H9 (cell line): Measurements from ENCODE around the gene OR51V1. TPM values are rescaled to one million over a fixed set of nuclear protein-coding genes. Genes with fewer than 3 reads are reported as not detected.

Experiments
- DNase-seq: peaks from one replicate; pipeline ENCODE4 v3.0.0-alpha.2; 2017
- H2AFZ ChIP-seq: one replicate; pipeline ENCODE4 v1.6.1; 2013; ENCODE audit warnings: mild to moderate bottlenecking, low read length, control low read depth, moderate library complexity
- H2AK5ac ChIP-seq: 2 replicates; pipeline ENCODE4 v1.6.1; 2013; ENCODE audit warnings: low read length, control low read depth, mixed read lengths; ENCODE audit not compliant: insufficient read length
- H2BK120ac ChIP-seq: one replicate; pipeline ENCODE4 v1.6.1; 2013; ENCODE audit warnings: low read depth, mild to moderate bottlenecking, low read length, control low read depth, inconsistent platforms; ENCODE audit not compliant: poor library complexity, severe bottlenecking
- H2BK12ac ChIP-seq: 2 replicates; pipeline ENCODE4 v1.6.1; 2013; ENCODE audit warnings: low read length, control low read depth, mixed read lengths, low read depth; ENCODE audit not compliant: insufficient read length
- H2BK15ac ChIP-seq: 2 replicates; pipeline ENCODE4 v1.6.1; 2013; ENCODE audit warnings: low read depth, low read length, control low read depth
- H2BK20ac ChIP-seq: one replicate; pipeline ENCODE4 v1.6.1; 2013; ENCODE audit warnings: low read depth, mild to moderate bottlenecking, low read length, control low read depth, inconsistent platforms; ENCODE audit not compliant: poor library complexity, severe bottlenecking
- H2BK5ac ChIP-seq: 2 replicates; pipeline ENCODE4 v1.6.1; 2013; ENCODE audit warnings: low read length, control low read depth, mixed read lengths; ENCODE audit not compliant: insufficient read length
- H3K14ac ChIP-seq: 2 replicates; pipeline ENCODE4 v1.6.1; 2013; ENCODE audit warnings: low read length, control low read depth; ENCODE audit not compliant: insufficient read depth
- H3K18ac ChIP-seq: 2 replicates; pipeline ENCODE4 v1.6.1; 2013; ENCODE audit warnings: low read depth, mild to moderate bottlenecking, mixed read lengths, low read length, control low read depth; ENCODE audit not compliant: insufficient read length
- H3K23ac ChIP-seq: 2 replicates; pipeline ENCODE4 v1.6.1; 2013; ENCODE audit warnings: low read length, control low read depth, mixed read lengths, low read depth; ENCODE audit not compliant: insufficient read length
- H3K23me2 ChIP-seq: 2 replicates; pipeline ENCODE4 v1.6.1; 2013; ENCODE audit warnings: low read depth, mild to moderate bottlenecking, mixed read lengths, low read length, control low read depth; ENCODE audit not compliant: insufficient read length, poor library complexity, severe bottlenecking
- H3K27ac ChIP-seq: 2 replicates; pipeline ENCODE4 v1.5.1; 2013; ENCODE audit warnings: low read length, control low read depth, mixed read lengths, low read depth; ENCODE audit not compliant: insufficient read length
- H3K27me3 ChIP-seq: 2 replicates; pipeline ENCODE4 v1.6.1; 2013; ENCODE audit warnings: low read length, control low read depth, inconsistent platforms; ENCODE audit not compliant: insufficient read depth
- H3K4ac ChIP-seq: 2 replicates; pipeline ENCODE4 v1.6.1; 2013; ENCODE audit warnings: low read depth, mild to moderate bottlenecking, control low read depth, inconsistent platforms, low read length, moderate library complexity
- H3K4me1 ChIP-seq: 2 replicates; pipeline ENCODE4 v1.6.1; 2013; ENCODE audit warnings: low read length, control low read depth, inconsistent platforms; ENCODE audit not compliant: insufficient read depth
- H3K4me2 ChIP-seq: 2 replicates; pipeline ENCODE4 v1.6.1; 2013; ENCODE audit warnings: low read length, control low read depth, mixed read lengths; ENCODE audit not compliant: insufficient read length, insufficient read depth
- H3K56ac ChIP-seq: 2 replicates; pipeline ENCODE4 v1.6.1; 2013; ENCODE audit warnings: low read depth, mild to moderate bottlenecking, mixed read lengths, low read length, control low read depth; ENCODE audit not compliant: insufficient read length
- H3K79me1 ChIP-seq: 2 replicates; pipeline ENCODE4 v1.6.1; 2013; ENCODE audit warnings: low read depth, mild to moderate bottlenecking, moderate library complexity, low read length, control low read depth, inconsistent platforms; ENCODE audit not compliant: insufficient read depth, poor library complexity, severe bottlenecking
- H3K79me2 ChIP-seq: 2 replicates; pipeline ENCODE4 v1.6.1; 2013; ENCODE audit warnings: low read length, control low read depth, inconsistent platforms; ENCODE audit not compliant: insufficient read depth
- H3K9ac ChIP-seq: 2 replicates; pipeline ENCODE4 v1.6.1; 2013; ENCODE audit warnings: low read length, control low read depth, mixed read lengths; ENCODE audit not compliant: insufficient read length; ENCODE audit errors: extremely low read depth
- H3K9me3 ChIP-seq: one replicate; pipeline ENCODE4 v1.6.1; 2013; ENCODE audit warnings: low read depth, low read length, inconsistent platforms; ENCODE audit not compliant: control insufficient read depth
- H3T11ph ChIP-seq: one replicate; pipeline ENCODE4 v1.6.1; 2013; ENCODE audit warnings: mild to moderate bottlenecking, low read length, control low read depth, inconsistent platforms
- H4K20me1 ChIP-seq: one replicate; pipeline ENCODE4 v1.6.1; 2013; ENCODE audit not compliant: control insufficient read depth, insufficient read length, insufficient read depth
- H4K5ac ChIP-seq: 2 replicates; pipeline ENCODE4 v1.6.1; 2013; ENCODE audit warnings: low read depth, mild to moderate bottlenecking, mixed read lengths, low read length, control low read depth; ENCODE audit not compliant: insufficient read length
- H4K8ac ChIP-seq: replicated peaks from 2 replicates; pipeline ENCODE4 v1.6.1; 2013; ENCODE audit warnings: low read length, control low read depth, mixed read lengths, low read depth; ENCODE audit not compliant: insufficient read length
- H4K91ac ChIP-seq: 2 replicates; pipeline ENCODE4 v1.6.1; 2013; ENCODE audit warnings: low read depth, mild to moderate bottlenecking, moderate library complexity, mixed read lengths, low read length, control low read depth; ENCODE audit not compliant: insufficient read length
- H3K27ac Mint-ChIP-seq, 3 experiments: 2 replicates in 2 of 3; 3 replicates in 1 of 3; pipeline ENCODE4 v1.8.0; 2020 to 2021; ENCODE audit warnings: mixed read lengths in 3 of 3, mild to moderate bottlenecking in 1 of 3, moderate library complexity in 1 of 3
- H3K27me3 Mint-ChIP-seq: 2 replicates; pipeline ENCODE4 v1.8.0; 2021; ENCODE audit warnings: low read depth, mild to moderate bottlenecking, moderate library complexity, mixed read lengths
- H3K36me3 Mint-ChIP-seq, 3 experiments: 2 replicates in 2 of 3; 3 replicates in 1 of 3; pipeline ENCODE4 v1.8.0; 2020 to 2021; ENCODE audit warnings: low read depth in 3 of 3, mixed read lengths in 3 of 3; ENCODE audit not compliant: insufficient read depth in 1 of 3
- H3K4me1 Mint-ChIP-seq, 2 experiments: 2 replicates each; pipeline ENCODE4 v1.8.0; 2020; ENCODE audit warnings: mixed read lengths in 2 of 2
- H3K4me3 Mint-ChIP-seq, 2 experiments: 2 replicates in 1 of 2; 3 replicates in 1 of 2; pipeline ENCODE4 v1.8.0; 2020 to 2021; ENCODE audit warnings: mild to moderate bottlenecking in 2 of 2, mixed read lengths in 2 of 2, moderate library complexity in 1 of 2
- H3K9me3 Mint-ChIP-seq, 2 experiments: 2 replicates in 1 of 2; 3 replicates in 1 of 2; pipeline ENCODE4 v1.8.0; 2020; ENCODE audit warnings: mild to moderate bottlenecking in 2 of 2, mixed read lengths in 2 of 2, moderate library complexity in 1 of 2
- WGBS: extraction: QIAGEN DNeasy Blood & Tissue Kit; methylation state at CpG from one replicate; pipeline ENCODE4 v1.1.7; 2013; ENCODE audit warnings: missing lambda C conversion rate, low lambda C conversion rate, mixed read lengths; ENCODE audit not compliant: insufficient read length; ENCODE audit errors: extremely low coverage; 5-methylcytosine and 5-hydroxymethylcytosine counted together
- total RNA-seq: library from RNA; stranded (reverse); gene quantifications from 2 replicates; pipeline ENCODE4 v1.2.1, GENCODE V29; 2021
- TF ChIP-seq, protein P1 (sequence below): fragments of 200-600 bp; sonication (generic); conservative IDR thresholded peaks from 3 replicates; pipeline ENCODE4 v1.8.0; 2021; ENCODE audit warnings: antibody characterized with exemption, mild to moderate bottlenecking

OR51V1 gene
- total RNA-seq, 1 experiment from 2014 or later, result not detected

DNA sequence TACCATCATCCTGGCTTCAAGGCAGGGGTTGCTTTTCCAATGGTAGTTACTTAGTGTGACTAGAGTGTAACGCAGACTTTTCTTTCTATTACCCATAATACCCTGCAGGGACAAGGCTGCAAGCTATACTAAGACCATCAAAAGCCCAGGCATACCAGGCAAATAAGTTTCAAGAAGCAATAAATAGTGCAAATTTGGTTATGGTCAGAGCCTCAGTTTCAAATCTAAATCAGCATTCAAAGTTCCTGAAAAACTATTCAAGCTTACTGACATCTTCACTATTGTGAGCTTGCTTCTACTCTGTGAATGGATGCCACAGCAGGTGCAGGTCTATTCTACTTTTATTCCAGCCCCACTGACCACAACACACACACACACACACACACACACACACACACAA is 28.9 kb upstream of the OR51V1 start:
- no peak overlapping the region for H3K4ac ChIP-seq
- H3K56ac ChIP-seq, result no peak overlapping the region
- H3K79me2 ChIP-seq, result no peaks in the 10 kb centered on the region
- Mint-ChIP-seq H3K4me3 (no peak overlapping the region), H3K4me1 (no peaks in the 10 kb centered on the region), H3K36me3 (no peaks in the 10 kb centered on the region), H3K27ac (no peak overlapping the region), H3K27me3 (no peaks in the 10 kb centered on the region), H3K9me3 (no peaks in the 10 kb centered on the region)
- H3T11ph ChIP-seq, result no peak overlapping the region
- H3K18ac ChIP-seq, result no peak overlapping the region
- TF ChIP-seq, protein P1, sequence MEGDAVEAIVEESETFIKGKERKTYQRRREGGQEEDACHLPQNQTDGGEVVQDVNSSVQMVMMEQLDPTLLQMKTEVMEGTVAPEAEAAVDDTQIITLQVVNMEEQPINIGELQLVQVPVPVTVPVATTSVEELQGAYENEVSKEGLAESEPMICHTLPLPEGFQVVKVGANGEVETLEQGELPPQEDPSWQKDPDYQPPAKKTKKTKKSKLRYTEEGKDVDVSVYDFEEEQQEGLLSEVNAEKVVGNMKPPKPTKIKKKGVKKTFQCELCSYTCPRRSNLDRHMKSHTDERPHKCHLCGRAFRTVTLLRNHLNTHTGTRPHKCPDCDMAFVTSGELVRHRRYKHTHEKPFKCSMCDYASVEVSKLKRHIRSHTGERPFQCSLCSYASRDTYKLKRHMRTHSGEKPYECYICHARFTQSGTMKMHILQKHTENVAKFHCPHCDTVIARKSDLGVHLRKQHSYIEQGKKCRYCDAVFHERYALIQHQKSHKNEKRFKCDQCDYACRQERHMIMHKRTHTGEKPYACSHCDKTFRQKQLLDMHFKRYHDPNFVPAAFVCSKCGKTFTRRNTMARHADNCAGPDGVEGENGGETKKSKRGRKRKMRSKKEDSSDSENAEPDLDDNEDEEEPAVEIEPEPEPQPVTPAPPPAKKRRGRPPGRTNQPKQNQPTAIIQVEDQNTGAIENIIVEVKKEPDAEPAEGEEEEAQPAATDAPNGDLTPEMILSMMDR, result no peak
- H3K4me2 ChIP-seq, result no peak overlapping the region
- H4K20me1 ChIP-seq, result no peaks in the 10 kb centered on the region
- no peak overlapping the region for H4K5ac ChIP-seq
- H3K27ac ChIP-seq, result no peak overlapping the region
- H2BK120ac ChIP-seq, result no peak overlapping the region
- H3K23me2 ChIP-seq, result no peaks in the 10 kb centered on the region
- no peaks in the 10 kb centered on the region for H3K4me1 ChIP-seq
- no peak overlapping the region for H3K9ac ChIP-seq
- no peak overlapping the region for H4K91ac ChIP-seq
- no peak overlapping the region for H2BK5ac ChIP-seq
- H3K79me1 ChIP-seq, result no peaks in the 10 kb centered on the region
- H4K8ac ChIP-seq, result no peak overlapping the region
- no peak overlapping the region for H2BK15ac ChIP-seq
- H3K14ac ChIP-seq, result no peak overlapping the region
- no peak overlapping the region for H2BK12ac ChIP-seq
- no peak overlapping the region for H2AFZ ChIP-seq
- no peak overlapping the region for H2BK20ac ChIP-seq
- no peaks in the 10 kb centered on the region for H3K27me3 ChIP-seq
- no peaks in the 10 kb centered on the region for H3K9me3 ChIP-seq
- H3K23ac ChIP-seq, result no peak overlapping the region
- H2AK5ac ChIP-seq, result no peak overlapping the region
- no CpG with 5 or more reads among the region's 1 CpG for WGBS
- DNase-seq, result no peak
